HL-60 (cell line): ENCODE measurements around the gene RTN4.

Experiments used
- DNase-seq, 2 experiments: peaks; one replicate each; pipeline ENCODE4 v3.0.0-alpha.2; 2010 to 2020; ENCODE audit warnings: low read depth in 1 of 2, low spot score in 1 of 2
- H3K27ac ChIP-seq: fragments of 250-450 bp; sonication (Bioruptor Pico); replicated peaks from 2 replicates; pipeline ENCODE4 v1.5.1; 2020; ENCODE audit warnings: mild to moderate bottlenecking, moderate library complexity
- H3K27me3 ChIP-seq: fragments of 250-450 bp; sonication (Bioruptor Pico); 2 replicates; pipeline ENCODE4 v1.5.1; 2021; ENCODE audit warnings: mild to moderate bottlenecking, moderate library complexity; ENCODE audit not compliant: insufficient read depth, poor library complexity, severe bottlenecking
- H3K4me3 ChIP-seq: replicated peaks from 2 replicates; pipeline ENCODE4 v1.5.1; 2011; ENCODE audit warnings: mild to moderate bottlenecking, control low read depth, low read length; ENCODE audit not compliant: insufficient read depth
- GABPA ChIP-seq: IDR thresholded peaks from 2 replicates; pipeline ENCODE4 v1.6.1; 2012; ENCODE audit warnings: low read depth
- POLR2AphosphoS5 ChIP-seq: IDR thresholded peaks from 2 replicates; pipeline ENCODE4 v1.6.1; 2012; ENCODE audit warnings: low read depth
- SPI1 ChIP-seq: IDR thresholded peaks from 2 replicates; pipeline ENCODE4 v1.6.1; 2012; ENCODE audit warnings: low read depth, mild to moderate bottlenecking, borderline replicate concordance
- TF ChIP-seq, protein P1 (sequence below): IDR thresholded peaks from one replicate; pipeline ENCODE4 v1.5.1; 2011; ENCODE audit warnings: low read length, control low read depth, inconsistent platforms; ENCODE audit not compliant: insufficient read depth
- TF ChIP-seq, protein P2 (sequence below): IDR thresholded peaks from 2 replicates; pipeline ENCODE4 v1.6.1; 2012; ENCODE audit warnings: low read depth; ENCODE audit not compliant: insufficient replicate concordance

RTN4 gene

DNA sequence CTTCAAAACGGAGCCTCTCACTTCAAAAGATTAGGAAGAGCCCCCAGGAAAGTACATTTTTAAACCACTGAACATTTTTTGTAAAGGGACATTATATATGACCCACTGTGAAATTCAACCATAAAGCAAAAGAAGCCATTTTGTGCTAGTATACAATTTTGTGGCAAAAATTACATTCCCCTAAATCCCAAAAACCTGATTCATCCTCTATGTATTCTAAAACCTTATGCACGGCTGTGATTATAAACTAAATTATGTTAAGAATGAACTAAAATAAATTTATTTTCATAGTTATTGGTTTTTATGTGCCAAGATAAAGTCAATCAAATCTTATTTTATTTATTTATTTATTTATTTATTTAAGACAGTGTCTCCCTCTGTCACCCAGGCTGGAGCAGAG lies 48.5 kb downstream of the RTN4 start:
- Histone ChIP-seq H3K4me3 (no peak overlapping the region), H3K27me3 (no peaks in the 10 kb centered on the region), H3K27ac (no peak overlapping the region)
- TF ChIP-seq, protein P1, sequence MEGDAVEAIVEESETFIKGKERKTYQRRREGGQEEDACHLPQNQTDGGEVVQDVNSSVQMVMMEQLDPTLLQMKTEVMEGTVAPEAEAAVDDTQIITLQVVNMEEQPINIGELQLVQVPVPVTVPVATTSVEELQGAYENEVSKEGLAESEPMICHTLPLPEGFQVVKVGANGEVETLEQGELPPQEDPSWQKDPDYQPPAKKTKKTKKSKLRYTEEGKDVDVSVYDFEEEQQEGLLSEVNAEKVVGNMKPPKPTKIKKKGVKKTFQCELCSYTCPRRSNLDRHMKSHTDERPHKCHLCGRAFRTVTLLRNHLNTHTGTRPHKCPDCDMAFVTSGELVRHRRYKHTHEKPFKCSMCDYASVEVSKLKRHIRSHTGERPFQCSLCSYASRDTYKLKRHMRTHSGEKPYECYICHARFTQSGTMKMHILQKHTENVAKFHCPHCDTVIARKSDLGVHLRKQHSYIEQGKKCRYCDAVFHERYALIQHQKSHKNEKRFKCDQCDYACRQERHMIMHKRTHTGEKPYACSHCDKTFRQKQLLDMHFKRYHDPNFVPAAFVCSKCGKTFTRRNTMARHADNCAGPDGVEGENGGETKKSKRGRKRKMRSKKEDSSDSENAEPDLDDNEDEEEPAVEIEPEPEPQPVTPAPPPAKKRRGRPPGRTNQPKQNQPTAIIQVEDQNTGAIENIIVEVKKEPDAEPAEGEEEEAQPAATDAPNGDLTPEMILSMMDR, result no peak
- TF ChIP-seq POLR2AphosphoS5 (no peak), SPI1 (no peak), GABPA (no peak)
- TF ChIP-seq, protein P2, sequence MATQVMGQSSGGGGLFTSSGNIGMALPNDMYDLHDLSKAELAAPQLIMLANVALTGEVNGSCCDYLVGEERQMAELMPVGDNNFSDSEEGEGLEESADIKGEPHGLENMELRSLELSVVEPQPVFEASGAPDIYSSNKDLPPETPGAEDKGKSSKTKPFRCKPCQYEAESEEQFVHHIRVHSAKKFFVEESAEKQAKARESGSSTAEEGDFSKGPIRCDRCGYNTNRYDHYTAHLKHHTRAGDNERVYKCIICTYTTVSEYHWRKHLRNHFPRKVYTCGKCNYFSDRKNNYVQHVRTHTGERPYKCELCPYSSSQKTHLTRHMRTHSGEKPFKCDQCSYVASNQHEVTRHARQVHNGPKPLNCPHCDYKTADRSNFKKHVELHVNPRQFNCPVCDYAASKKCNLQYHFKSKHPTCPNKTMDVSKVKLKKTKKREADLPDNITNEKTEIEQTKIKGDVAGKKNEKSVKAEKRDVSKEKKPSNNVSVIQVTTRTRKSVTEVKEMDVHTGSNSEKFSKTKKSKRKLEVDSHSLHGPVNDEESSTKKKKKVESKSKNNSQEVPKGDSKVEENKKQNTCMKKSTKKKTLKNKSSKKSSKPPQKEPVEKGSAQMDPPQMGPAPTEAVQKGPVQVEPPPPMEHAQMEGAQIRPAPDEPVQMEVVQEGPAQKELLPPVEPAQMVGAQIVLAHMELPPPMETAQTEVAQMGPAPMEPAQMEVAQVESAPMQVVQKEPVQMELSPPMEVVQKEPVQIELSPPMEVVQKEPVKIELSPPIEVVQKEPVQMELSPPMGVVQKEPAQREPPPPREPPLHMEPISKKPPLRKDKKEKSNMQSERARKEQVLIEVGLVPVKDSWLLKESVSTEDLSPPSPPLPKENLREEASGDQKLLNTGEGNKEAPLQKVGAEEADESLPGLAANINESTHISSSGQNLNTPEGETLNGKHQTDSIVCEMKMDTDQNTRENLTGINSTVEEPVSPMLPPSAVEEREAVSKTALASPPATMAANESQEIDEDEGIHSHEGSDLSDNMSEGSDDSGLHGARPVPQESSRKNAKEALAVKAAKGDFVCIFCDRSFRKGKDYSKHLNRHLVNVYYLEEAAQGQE, result no peak
- DNase-seq, result no peak

DNA sequence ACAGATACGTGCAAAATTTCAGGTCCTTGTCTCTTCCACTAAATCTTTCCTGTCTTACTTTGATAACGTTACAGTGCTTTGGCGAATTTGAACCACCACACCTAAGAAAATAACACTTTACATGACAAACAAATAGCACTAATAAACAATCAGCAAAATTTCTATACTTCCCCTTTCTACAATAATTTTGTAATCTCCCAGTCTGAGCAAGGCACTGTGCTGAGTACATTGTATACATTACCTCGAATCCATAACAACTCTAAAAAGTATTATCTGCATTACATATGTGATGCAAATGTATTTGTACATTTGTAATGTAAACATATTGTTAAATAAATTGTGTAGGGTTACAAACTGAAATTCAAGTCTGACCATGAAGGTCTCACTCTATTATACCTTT lies 49.9 kb downstream of the RTN4 start:
- Histone ChIP-seq H3K27ac (no peak overlapping the region), H3K27me3 (no peaks in the 10 kb centered on the region), H3K4me3 (no peak overlapping the region)
- TF ChIP-seq, protein P1, result no peak
- TF ChIP-seq GABPA (no peak), POLR2AphosphoS5 (no peak)
- TF ChIP-seq, protein P2, result no peak
- no peak for DNase-seq

DNA sequence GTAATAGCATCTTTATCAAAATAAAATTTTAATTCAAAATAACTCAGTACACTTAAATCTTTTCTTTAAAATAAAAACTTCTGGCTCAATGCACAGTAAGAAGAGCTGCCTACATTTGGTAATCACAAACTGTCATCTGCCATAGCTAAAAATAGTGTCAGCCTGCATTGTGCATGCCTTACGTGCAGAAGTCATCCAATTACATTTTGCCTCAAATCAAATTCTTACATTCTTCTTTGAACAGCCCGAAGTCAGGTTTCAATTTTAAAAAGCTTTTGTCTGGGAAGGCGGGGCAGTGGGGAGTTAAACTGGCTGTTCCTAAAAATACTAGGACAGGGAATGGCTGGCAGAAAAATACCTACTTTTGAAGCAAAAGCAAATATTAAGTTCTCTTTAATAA lies 51.1 kb downstream of the RTN4 start:
- peak in 1 of 2 experiments; percentile 6 for DNase-seq
- TF ChIP-seq, protein P1, result no peak
- no peak for TF ChIP-seq POLR2AphosphoS5
- TF ChIP-seq, protein P2, result no peak
- TF ChIP-seq GABPA, result no peak
- no peak for TF ChIP-seq SPI1
- Histone ChIP-seq H3K4me3 (no peak overlapping the region; the same call in 1 of the 2 replicates), H3K27me3 (no peaks in the 10 kb centered on the region), H3K27ac (peak overlapping the region; percentile 3; the same call in 1 of the 2 replicates)
